ENCODE data around the gene PCDH9.
"Not testable (repeated sequence)": the region's sequence is repeated elsewhere in the genome, so short reads cannot be mapped to it uniquely, and the experiment has no call there.

The PCDH9 gene

GRCh38 chr13:67122251-67122650 lies 107.9 kb downstream of the PCDH9 start:
- FAIRE-seq: no peak

- no peak for FAIRE-seq
Measured at GRCh38 chr13:67120872-67121531, 109.1 kb downstream of the PCDH9 start.

GRCh38 chr13:67119481-67119894 lies 110.6 kb downstream of the PCDH9 start:
- no peak for FAIRE-seq

GRCh38 chr13:67118277-67118676 lies 111.9 kb downstream of the PCDH9 start:
- no peak for FAIRE-seq

GRCh38 chr13:67117010-67117550 lies 113.1 kb downstream of the PCDH9 start:
- no peak for FAIRE-seq

- no peak for FAIRE-seq
Measured at GRCh38 chr13:67107979-67108378, 122.2 kb downstream of the PCDH9 start.

GRCh38 chr13:67106502-67107057 lies 123.6 kb downstream of the PCDH9 start:
- FAIRE-seq: no peak

- FAIRE-seq: no peak
Measured at GRCh38 chr13:67101730-67102467, 128.2 kb downstream of the PCDH9 start.

- FAIRE-seq: no peak
Measured at GRCh38 chr13:67100730-67101129, 129.4 kb downstream of the PCDH9 start.

GRCh38 chr13:67099494-67099893 lies 130.6 kb downstream of the PCDH9 start:
- no peak for FAIRE-seq

- FAIRE-seq: no peak
Measured at GRCh38 chr13:67097892-67098452, 132.2 kb downstream of the PCDH9 start.

- not testable (repeated sequence) for FAIRE-seq
Measured at GRCh38 chr13:67096893-67097292, 133.2 kb downstream of the PCDH9 start.

- FAIRE-seq: no peak
Measured at GRCh38 chr13:67096418-67096817, 133.7 kb downstream of the PCDH9 start.

GRCh38 chr13:67095621-67096020 lies 134.5 kb downstream of the PCDH9 start:
- FAIRE-seq: no peak

- no peak for FAIRE-seq
Measured at GRCh38 chr13:67094952-67095351, 135.2 kb downstream of the PCDH9 start.

- FAIRE-seq: no peak
Measured at GRCh38 chr13:67094078-67094477, 136.1 kb downstream of the PCDH9 start.

GRCh38 chr13:67091603-67092002 lies 138.5 kb downstream of the PCDH9 start:
- no peak for FAIRE-seq

GRCh38 chr13:67090856-67091255 lies 139.3 kb downstream of the PCDH9 start:
- FAIRE-seq: no peak

- FAIRE-seq: no peak
Measured at GRCh38 chr13:67087527-67087926, 142.6 kb downstream of the PCDH9 start.

GRCh38 chr13:67086260-67086659 lies 143.9 kb downstream of the PCDH9 start:
- FAIRE-seq: no peak

GRCh38 chr13:67084066-67084465 lies 146.1 kb downstream of the PCDH9 start:
- FAIRE-seq: no peak

- FAIRE-seq: no peak
Measured at GRCh38 chr13:67083519-67083918, 146.6 kb downstream of the PCDH9 start.

GRCh38 chr13:67080351-67080750 lies 149.8 kb downstream of the PCDH9 start:
- no peak for FAIRE-seq

- no peak for FAIRE-seq
Measured at GRCh38 chr13:67078062-67078461, 152.1 kb downstream of the PCDH9 start.
